ENCODE data around the gene BCAS1.

- TF ChIP-seq CTCF (IDR thresholded peaks at IDR 0.05; ENCODE audit: low read length): no peak
- TF ChIP-seq EZH2 (optimal IDR thresholded peaks at IDR 0.05; ENCODE audit: low read depth, low read length): no peak
- no peak for TF ChIP-seq EZH2phosphoT487 (IDR thresholded peaks at IDR 0.05; ENCODE audit: low read length)
Observed at GRCh38 chr20:54105653-54106052, 35.3 kb upstream of the BCAS1 start.
